ENCODE data around the gene SDCCAG8.

The SDCCAG8 gene

DNA sequence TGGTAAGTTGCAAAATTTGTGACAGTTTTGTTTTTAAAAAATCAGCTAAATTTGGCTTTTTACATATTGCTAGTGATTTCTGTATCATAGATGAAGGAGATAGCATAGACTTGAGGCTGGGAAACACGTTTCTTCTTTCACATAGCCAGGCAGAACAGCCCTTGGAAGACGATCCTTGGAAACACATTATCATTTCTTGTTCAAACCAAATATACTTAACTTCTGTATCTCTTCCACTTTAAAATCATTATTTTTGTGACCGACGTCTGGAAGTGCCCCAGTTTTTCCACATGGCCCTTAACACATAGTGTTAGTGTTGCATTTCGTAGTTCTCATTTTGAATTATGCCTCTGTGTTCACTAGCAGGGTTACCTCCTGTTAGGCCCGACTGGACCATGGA lies 193.5 kb downstream of the SDCCAG8 start:
- TF ChIP-seq, protein P1, sequence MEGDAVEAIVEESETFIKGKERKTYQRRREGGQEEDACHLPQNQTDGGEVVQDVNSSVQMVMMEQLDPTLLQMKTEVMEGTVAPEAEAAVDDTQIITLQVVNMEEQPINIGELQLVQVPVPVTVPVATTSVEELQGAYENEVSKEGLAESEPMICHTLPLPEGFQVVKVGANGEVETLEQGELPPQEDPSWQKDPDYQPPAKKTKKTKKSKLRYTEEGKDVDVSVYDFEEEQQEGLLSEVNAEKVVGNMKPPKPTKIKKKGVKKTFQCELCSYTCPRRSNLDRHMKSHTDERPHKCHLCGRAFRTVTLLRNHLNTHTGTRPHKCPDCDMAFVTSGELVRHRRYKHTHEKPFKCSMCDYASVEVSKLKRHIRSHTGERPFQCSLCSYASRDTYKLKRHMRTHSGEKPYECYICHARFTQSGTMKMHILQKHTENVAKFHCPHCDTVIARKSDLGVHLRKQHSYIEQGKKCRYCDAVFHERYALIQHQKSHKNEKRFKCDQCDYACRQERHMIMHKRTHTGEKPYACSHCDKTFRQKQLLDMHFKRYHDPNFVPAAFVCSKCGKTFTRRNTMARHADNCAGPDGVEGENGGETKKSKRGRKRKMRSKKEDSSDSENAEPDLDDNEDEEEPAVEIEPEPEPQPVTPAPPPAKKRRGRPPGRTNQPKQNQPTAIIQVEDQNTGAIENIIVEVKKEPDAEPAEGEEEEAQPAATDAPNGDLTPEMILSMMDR (IDR thresholded peaks at IDR 0.05; ENCODE audit: borderline replicate concordance, control extremely low read depth, extremely low read depth, insufficient read depth, missing control alignments), result no peak
- in situ Hi-C loops (cut with MboI; ENCODE audit: low sequenced_read_pairs, unreplicated experiment), result no loop called here
- no peak for DNase-seq (ENCODE audit: low spot score)

DNA sequence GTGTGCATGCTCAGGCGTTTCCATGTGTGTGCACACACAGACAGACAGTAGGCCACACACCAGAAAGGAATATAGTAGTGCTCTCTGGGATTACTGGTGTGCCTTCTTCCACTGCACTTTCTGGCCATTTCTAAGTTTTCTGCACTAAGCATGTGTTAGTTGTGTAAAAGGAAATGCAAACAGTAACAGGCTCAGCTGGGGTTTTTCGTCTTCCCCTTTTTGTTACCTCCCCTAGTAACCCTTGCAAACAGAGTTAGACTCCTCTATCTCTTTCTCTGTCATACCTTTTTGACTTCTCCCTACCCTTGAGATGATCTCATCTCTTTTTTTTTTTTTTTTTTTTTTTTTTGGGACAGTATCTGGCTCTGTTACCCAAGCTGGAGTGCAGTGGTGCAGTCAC lies 196.3 kb downstream of the SDCCAG8 start:
- no peak for DNase-seq (ENCODE audit: low spot score)
- in situ Hi-C loops (cut with MboI; ENCODE audit: low sequenced_read_pairs, unreplicated experiment), result no loop called here
- TF ChIP-seq, protein P1 (IDR thresholded peaks at IDR 0.05; ENCODE audit: borderline replicate concordance, control extremely low read depth, extremely low read depth, insufficient read depth, missing control alignments), result no peak

DNA sequence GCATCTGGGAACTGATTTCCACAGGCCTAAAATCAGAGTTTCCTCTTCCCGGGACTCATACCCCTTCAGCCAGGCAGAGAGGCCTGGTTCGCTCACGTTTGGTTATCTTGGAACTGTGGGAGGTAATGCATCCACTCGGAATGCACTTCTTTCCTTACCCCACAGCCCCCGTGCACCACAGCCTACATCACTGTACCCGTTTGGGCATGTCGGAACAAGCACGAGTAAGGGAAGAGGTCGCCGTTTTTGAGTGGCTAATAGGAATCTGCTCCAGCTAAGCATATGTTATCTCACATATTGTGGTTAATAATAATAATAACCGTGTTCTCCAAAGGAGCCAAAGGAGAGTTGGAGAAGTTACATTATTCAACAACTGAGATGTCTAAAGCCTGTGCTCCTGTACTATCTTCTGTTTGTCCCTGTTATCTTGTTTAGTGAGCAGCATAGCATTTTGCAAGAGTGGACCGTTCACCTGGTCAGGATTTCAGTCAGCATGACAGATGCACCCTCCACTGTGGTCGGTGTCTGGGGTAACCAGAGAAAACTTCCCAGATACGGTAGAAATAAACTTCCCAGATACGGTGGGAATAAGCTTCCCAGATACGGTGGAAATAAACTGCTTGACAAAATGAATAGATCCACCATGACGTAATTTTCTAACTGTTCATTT lies 198.6 kb downstream of the SDCCAG8 start:
- in situ Hi-C loops (cut with MboI; ENCODE audit: low sequenced_read_pairs, unreplicated experiment), result no loop called here
- DNase-seq (ENCODE audit: low spot score), result no peak
- TF ChIP-seq, protein P1 (IDR thresholded peaks at IDR 0.05; ENCODE audit: borderline replicate concordance, control extremely low read depth, extremely low read depth, insufficient read depth, missing control alignments), result no peak

DNA sequence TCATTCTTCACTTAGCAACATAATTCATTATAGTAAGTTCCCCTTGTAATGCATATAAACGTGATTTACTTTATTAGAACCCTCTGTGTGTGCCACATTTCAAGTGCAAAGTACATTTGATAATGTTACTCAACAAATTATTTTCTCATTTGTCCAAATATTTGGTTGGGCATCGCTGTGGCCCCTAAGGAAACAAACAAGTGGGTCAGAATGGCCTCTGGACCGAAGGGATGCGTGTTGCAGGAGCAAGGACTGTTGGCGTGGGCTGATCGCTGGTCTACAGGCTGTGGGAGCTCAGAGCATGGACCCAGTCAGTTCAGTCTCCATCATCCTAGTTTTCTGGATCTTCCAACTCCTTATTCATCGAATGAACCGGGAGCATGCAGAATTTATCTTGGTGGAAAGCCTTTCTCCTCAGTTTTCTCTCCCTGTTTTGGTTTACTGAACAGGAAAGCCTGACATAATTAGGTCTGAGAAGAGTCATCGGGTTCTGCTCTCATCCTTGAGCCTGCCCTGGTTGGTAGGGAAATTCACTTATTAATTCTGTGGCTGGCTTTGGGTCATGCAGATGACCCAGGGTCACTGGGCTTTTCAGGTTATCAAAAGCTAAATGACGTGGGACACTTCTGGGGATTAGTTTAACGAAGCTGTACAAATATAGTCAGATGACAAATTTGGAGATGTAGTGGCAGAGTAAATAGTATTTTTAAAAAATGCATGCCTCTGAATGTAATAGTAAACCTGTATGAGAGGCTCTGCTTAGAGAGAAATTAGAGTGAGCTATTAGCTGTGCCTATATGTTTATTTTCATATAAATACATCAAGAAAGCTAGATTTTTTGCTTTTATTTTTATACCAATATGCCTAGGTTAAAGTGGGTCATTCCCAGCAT lies 200.2 kb downstream of the SDCCAG8 start:
- in situ Hi-C loops (cut with MboI; ENCODE audit: low sequenced_read_pairs, unreplicated experiment), result no loop called here
- TF ChIP-seq, protein P1 (IDR thresholded peaks at IDR 0.05; ENCODE audit: borderline replicate concordance, control extremely low read depth, extremely low read depth, insufficient read depth, missing control alignments), result no peak
- DNase-seq (ENCODE audit: low spot score), result no peak

DNA sequence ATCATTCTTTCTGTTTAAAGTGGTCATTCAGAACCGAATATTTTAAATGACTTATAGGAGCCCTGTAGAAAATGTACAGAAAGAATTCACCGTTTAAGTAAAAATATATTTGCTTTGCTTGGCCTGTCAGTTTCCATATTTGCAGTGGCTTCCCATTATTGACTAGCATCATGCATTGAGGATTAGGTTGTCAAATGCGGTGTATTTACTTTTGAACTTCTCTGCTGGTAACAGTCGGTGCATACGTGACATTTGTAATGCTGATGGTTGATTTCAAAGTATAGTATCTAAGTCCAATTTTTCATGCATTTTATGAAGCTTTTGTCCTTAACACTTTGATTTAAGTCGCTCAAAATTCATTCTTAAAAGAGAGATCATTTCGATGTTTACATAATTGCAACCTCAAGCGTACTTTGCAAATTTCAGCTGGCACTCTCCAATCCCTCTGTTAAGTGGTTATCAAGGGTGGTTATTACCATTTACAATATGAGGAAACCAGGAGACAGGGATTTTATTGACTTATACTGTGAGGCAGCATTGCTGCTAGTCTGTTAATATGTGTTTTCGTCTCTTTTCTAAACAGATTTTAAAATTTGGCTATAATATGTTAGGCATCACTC lies 201.6 kb downstream of the SDCCAG8 start:
- DNase-seq (ENCODE audit: low spot score), result no peak
- in situ Hi-C loops (cut with MboI; ENCODE audit: low sequenced_read_pairs, unreplicated experiment), result no loop called here
- TF ChIP-seq, protein P1 (IDR thresholded peaks at IDR 0.05; ENCODE audit: borderline replicate concordance, control extremely low read depth, extremely low read depth, insufficient read depth, missing control alignments), result no peak

DNA sequence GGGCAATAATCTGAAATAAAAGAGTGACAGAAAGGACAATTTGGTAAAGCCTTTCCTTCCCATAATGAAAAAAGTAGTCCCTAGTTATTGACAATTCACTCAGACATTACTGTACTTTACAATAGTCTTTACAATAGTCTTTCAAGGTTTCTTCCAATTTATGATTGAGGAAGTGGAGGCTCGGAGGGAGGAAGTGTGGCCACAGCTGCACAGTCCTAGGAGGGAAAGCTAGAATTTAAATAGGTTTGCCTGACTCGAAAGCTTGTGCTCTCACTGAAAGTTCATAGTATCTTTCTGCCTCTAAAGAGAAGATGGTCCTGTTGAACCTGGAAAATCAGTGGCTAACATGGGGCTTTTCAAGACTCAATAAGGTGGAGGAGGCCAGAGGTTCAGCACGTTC lies 203.2 kb downstream of the SDCCAG8 start:
- TF ChIP-seq, protein P1 (IDR thresholded peaks at IDR 0.05; ENCODE audit: borderline replicate concordance, control extremely low read depth, extremely low read depth, insufficient read depth, missing control alignments), result no peak
- in situ Hi-C loops (cut with MboI; ENCODE audit: low sequenced_read_pairs, unreplicated experiment), result no loop called here
- DNase-seq (ENCODE audit: low spot score), result no peak

Data from GM13976 (cell line).